ENCODE data around the gene ENAM. TPM values are rescaled to one million over a fixed set of nuclear protein-coding genes. Genes with fewer than 3 reads are reported as not detected.

Gene ENAM
- total and polyA plus RNA-seq, 10 of the 15 experiments (the other 5 are each of a cell fraction or from before 2014, with no cell fraction given) = 0.04 to 1.3 (median 0.21) TPM

GRCh38 chr4:70654605-70655011, 26.1 kb downstream of the ENAM start:
- ChIA-PET RAD21 (ENCODE audit: unreplicated experiment) (interaction anchor here (0.9 to 1.4 kb wide), 5 partner anchors 36 to 355 kb away, joined by 3 to 5 read pairs (median 3); no protein-coding TSS in a partner anchor), CTCF (interaction anchor here (1.0 to 1.3 kb wide), 6 partner anchors 31 to 355 kb away, joined by 3 to 7 read pairs (median 4); partner anchors contain the start of gene UTP3), SMC1A (ENCODE audit: uncharacterized antibody, unreplicated experiment) (interaction anchor here (0.6 to 1.3 kb wide), 11 partner anchors 13 to 1361 kb away, joined by 3 to 5 read pairs (median 4); no protein-coding TSS in a partner anchor), POLR2A (interaction anchor here (0.6 kb wide), 1 partner anchor 74 kb away, joined by 3 read pairs; no protein-coding TSS in a partner anchor)
- Histone ChIP-seq H3K36me3 (ENCODE audit: control insufficient read depth in 2 of 2, insufficient read depth in 2 of 2, low read length in 1 of 2) (peaks cover 0 to 3% of the 10 kb centered on the region in 2 experiments; a peak in 1 of 4 replicates), H3K27ac (ENCODE audit: control insufficient read depth, insufficient read depth) (no peak overlapping the region), H2AFZ (ENCODE audit: control insufficient read depth, low read depth, low read length) (no peak overlapping the region), H4K20me1 (ENCODE audit: control insufficient read depth, insufficient read depth) (no peaks in the 10 kb centered on the region), H3K4me1 (ENCODE audit: control insufficient read depth, insufficient read depth, low read length) (no peaks in the 10 kb centered on the region), H3K4me2 (ENCODE audit: control insufficient read depth, insufficient read depth) (no peak overlapping the region), H3K27me3 (replicated peaks in 1 of 2; ENCODE audit: control insufficient read depth in 2 of 2, insufficient read depth in 2 of 2, low read length in 1 of 2) (no peaks in the 10 kb centered on the region), H3K9ac (ENCODE audit: control insufficient read depth, insufficient read depth, low read length) (no peak overlapping the region), H3K4me3 (no peak overlapping the region), H3K79me2 (ENCODE audit: control insufficient read depth, insufficient read depth, low read length) (no peaks in the 10 kb centered on the region), H3K9me3 (replicated peaks; ENCODE audit: control insufficient read depth, insufficient read depth, low read length) (no peaks in the 10 kb centered on the region)
- intact Hi-C loops (cut with micrococcal nuclease; ENCODE audit: unreplicated experiment) = loop anchor here (2.0 to 10.0 kb wide), 5 partner anchors 83 to 610 kb away; partner anchors contain the start of gene GRSF1
- TF ChIP-seq ZNF687 (IDR thresholded peaks at IDR 0.05) (no peak), NFYB (IDR thresholded peaks at IDR 0.05; ENCODE audit: insufficient read depth, low read depth, low read length) (0 out of 2 replicates have a peak, but pooled peaks have one; percentile 12)
- FAIRE-seq = no peak
- in situ Hi-C loops (cut with MboI) = no loop called here
- BruUV-seq (replicated peaks) = no TSS peak
- WGBS (ENCODE audit: insufficient coverage, insufficient replicate concordance, low lambda C conversion rate, missing lambda C conversion rate) = 81% methylated on average over 5 of the region's 5 CpGs
- peak; percentile 25; the same call in 2 of the 3 replicates for ATAC-seq
- no peak for DNase-seq (ENCODE audit: low read depth, low spot score)

Data from GM12878 (cell line).